Endothelial cell (in vitro differentiated cells): Measurements from ENCODE around the gene DEF6. TPM values are rescaled to one million over a fixed set of nuclear protein-coding genes. Genes with fewer than 3 reads are reported as not detected.
A peak's percentile ranks its signal among the peaks of the same experiment; 100 is the strongest.

ENCODE experiments used
- DNase-seq: peaks from one replicate; pipeline ENCODE4 v3.0.0; 2021; ENCODE audit warnings: low spot score
- H3K27ac Mint-ChIP-seq: one replicate; pipeline ENCODE4 v1.8.0; 2021; ENCODE audit warnings: mixed read lengths, inconsistent platforms; ENCODE audit not compliant: unreplicated experiment
- H3K27me3 Mint-ChIP-seq: one replicate; pipeline ENCODE4 v1.8.0; 2021; ENCODE audit warnings: mild to moderate bottlenecking, moderate library complexity, mixed read lengths, inconsistent platforms; ENCODE audit not compliant: unreplicated experiment
- H3K36me3 Mint-ChIP-seq: one replicate; pipeline ENCODE4 v1.8.0; 2021; ENCODE audit warnings: mild to moderate bottlenecking, low read depth, mixed read lengths, inconsistent platforms; ENCODE audit not compliant: unreplicated experiment
- H3K4me1 Mint-ChIP-seq: one replicate; pipeline ENCODE4 v1.8.0; 2021; ENCODE audit warnings: mild to moderate bottlenecking, mixed read lengths, inconsistent platforms; ENCODE audit not compliant: unreplicated experiment
- H3K4me3 Mint-ChIP-seq: one replicate; pipeline ENCODE4 v1.8.0; 2021; ENCODE audit warnings: mild to moderate bottlenecking, mixed read lengths, inconsistent platforms; ENCODE audit not compliant: unreplicated experiment
- H3K9me3 Mint-ChIP-seq: one replicate; pipeline ENCODE4 v1.8.0; 2021; ENCODE audit warnings: mixed read lengths, inconsistent platforms; ENCODE audit not compliant: unreplicated experiment
- CTCF ChIP-seq: fragments of 200-600 bp; sonication (generic); IDR thresholded peaks from one replicate; pipeline ENCODE4 v1.5.0; 2021; ENCODE audit warnings: antibody characterized with exemption; ENCODE audit not compliant: unreplicated experiment
- total RNA-seq: library from RNA; stranded (reverse); fragmentation: NEBNext Ultra II Directional; extraction: Animal tissue kit (Norgen Biotek cat#: 25700); gene quantifications from one replicate; pipeline ENCODE4 v1.2.1, GENCODE V29; 2021; ENCODE audit not compliant: unreplicated experiment

The DEF6 gene
- total RNA-seq, 1 donor from 2014 or later: 24.0 TPM

- Mint-ChIP-seq H3K4me3 (peak overlapping the region; percentile 1), H3K27ac (no peak overlapping the region), H3K36me3 (peaks cover 41% of the 10 kb centered on the region), H3K4me1 (peaks cover 19% of the 10 kb centered on the region), H3K9me3 (no peaks in the 10 kb centered on the region), H3K27me3 (peaks cover 4% of the 10 kb centered on the region)
- no peak for DNase-seq
- no peak for TF ChIP-seq CTCF
Observed at GRCh38 chr6:35357677-35358076, 60.1 kb downstream of the DEF6 start.

GRCh38 chr6:35358086-35358485 lies 60.5 kb downstream of the DEF6 start:
- H3K36me3 Mint-ChIP-seq: peaks cover 37% of the 10 kb centered on the region
- peaks cover 4% of the 10 kb centered on the region for H3K27me3 Mint-ChIP-seq
- H3K27ac Mint-ChIP-seq: no peak overlapping the region
- peak overlapping the region; percentile 1 for H3K4me3 Mint-ChIP-seq
- H3K9me3 Mint-ChIP-seq: no peaks in the 10 kb centered on the region
- no peak for DNase-seq
- no peak for TF ChIP-seq CTCF
- H3K4me1 Mint-ChIP-seq: peaks cover 22% of the 10 kb centered on the region

- Mint-ChIP-seq H3K4me3 (no peak overlapping the region), H3K4me1 (peaks cover 25% of the 10 kb centered on the region), H3K27me3 (peaks cover 4% of the 10 kb centered on the region), H3K36me3 (peaks cover 31% of the 10 kb centered on the region), H3K9me3 (no peaks in the 10 kb centered on the region), H3K27ac (no peak overlapping the region)
- no peak for DNase-seq
- TF ChIP-seq CTCF: no peak
Observed at GRCh38 chr6:35359346-35359743, 61.7 kb downstream of the DEF6 start.

- TF ChIP-seq CTCF: no peak
- no peak overlapping the region for H3K27ac Mint-ChIP-seq
- H3K27me3 Mint-ChIP-seq: peaks cover 4% of the 10 kb centered on the region
- no peak overlapping the region for H3K4me3 Mint-ChIP-seq
- peaks cover 26% of the 10 kb centered on the region for H3K36me3 Mint-ChIP-seq
- peaks cover 25% of the 10 kb centered on the region for H3K4me1 Mint-ChIP-seq
- H3K9me3 Mint-ChIP-seq: no peaks in the 10 kb centered on the region
- DNase-seq: no peak
Observed at GRCh38 chr6:35359744-35360348, 62.2 kb downstream of the DEF6 start.

- DNase-seq: no peak
- Mint-ChIP-seq H3K36me3 (peaks cover 26% of the 10 kb centered on the region), H3K27ac (no peak overlapping the region), H3K9me3 (no peaks in the 10 kb centered on the region), H3K4me3 (no peak overlapping the region), H3K27me3 (peaks cover 4% of the 10 kb centered on the region), H3K4me1 (peaks cover 26% of the 10 kb centered on the region)
- TF ChIP-seq CTCF: no peak
Observed at GRCh38 chr6:35360349-35361138, 62.9 kb downstream of the DEF6 start.
